GM19455 (cell line): Measurements from ENCODE around the gene CD52.
A peak's percentile ranks its signal among the peaks of the same experiment; 100 is the strongest.
"Not testable (repeated sequence)": the region's sequence is repeated elsewhere in the genome, so short reads cannot be mapped to it uniquely, and the experiment has no call there.

Source experiments
- ATAC-seq: cut with Tn5 transposase; IDR thresholded peaks from one replicate; pipeline ENCODE4 v1.9.1; 2021; ENCODE audit not compliant: unreplicated experiment

Gene CD52

DNA sequence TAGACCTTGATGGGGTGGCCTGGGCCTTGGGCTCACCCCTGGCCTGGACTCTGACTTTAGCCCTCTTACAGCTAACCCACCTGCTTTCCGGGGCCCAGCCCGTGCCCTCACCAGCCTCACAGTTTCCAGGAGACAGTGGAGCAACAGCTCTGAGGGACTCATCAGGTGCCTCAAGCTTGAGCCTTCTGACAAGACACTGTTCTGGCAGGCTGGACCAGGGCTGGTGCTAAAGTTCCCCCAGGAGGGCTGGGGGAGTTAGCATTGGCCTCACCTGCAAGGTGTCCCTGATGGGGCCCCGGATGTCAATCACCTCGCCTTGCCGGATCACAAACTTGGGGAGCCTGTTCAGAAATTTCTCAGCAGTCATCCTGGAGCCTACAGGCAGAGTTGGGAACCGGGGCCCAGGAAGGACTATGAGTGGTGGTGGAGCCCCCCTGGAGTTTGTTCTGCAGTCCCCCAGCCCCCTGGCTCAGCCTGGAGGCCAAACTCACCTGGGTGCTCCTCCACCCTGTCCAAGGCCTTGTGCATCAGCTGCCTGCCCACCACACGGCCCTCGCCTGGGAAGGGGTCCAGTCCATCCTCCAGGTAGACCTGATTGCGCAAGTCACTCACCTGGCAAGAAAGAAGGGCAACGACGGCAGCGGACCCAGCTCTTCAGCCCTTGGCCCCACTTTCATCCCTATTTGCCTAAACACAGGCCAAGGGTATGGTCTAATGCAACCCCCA, 33.7 kb upstream of the CD52 start:
- no peak for ATAC-seq

DNA sequence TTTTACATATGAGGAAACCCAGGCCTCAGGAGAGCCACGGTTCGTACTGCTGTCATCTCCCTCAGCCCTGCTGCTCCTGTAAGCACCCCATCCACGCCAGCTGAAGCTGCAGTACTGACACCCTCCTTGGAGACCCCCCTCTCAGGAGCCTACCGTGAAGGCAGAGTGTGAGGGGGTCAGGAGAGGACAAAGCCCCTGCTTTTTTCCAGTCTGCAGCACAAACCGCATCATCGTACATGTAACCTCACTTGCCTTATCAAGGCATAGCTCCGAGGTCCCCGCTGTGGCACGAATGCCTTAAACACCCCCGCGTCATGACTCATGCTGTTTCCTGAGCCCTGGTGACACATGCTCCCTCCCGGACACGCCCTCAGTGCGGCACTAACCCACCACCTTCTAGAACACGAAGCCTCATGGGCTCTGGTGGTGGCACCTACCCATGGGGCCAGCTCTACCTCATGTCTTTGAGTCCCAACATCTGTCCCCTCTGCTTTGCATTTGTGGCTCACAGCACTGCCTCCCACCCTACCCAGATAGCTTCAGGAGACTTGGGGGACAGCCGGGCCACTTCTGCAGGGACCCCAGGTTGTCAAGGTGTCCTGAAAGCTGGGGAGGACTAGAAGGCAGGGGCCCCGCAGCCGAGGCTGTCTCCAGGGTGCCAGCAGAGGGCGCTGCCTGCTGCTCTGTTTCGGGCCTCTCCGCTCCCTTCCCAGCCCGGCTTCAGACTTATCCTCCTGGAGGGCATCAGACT, 33.0 kb upstream of the CD52 start:
- no peak for ATAC-seq

DNA sequence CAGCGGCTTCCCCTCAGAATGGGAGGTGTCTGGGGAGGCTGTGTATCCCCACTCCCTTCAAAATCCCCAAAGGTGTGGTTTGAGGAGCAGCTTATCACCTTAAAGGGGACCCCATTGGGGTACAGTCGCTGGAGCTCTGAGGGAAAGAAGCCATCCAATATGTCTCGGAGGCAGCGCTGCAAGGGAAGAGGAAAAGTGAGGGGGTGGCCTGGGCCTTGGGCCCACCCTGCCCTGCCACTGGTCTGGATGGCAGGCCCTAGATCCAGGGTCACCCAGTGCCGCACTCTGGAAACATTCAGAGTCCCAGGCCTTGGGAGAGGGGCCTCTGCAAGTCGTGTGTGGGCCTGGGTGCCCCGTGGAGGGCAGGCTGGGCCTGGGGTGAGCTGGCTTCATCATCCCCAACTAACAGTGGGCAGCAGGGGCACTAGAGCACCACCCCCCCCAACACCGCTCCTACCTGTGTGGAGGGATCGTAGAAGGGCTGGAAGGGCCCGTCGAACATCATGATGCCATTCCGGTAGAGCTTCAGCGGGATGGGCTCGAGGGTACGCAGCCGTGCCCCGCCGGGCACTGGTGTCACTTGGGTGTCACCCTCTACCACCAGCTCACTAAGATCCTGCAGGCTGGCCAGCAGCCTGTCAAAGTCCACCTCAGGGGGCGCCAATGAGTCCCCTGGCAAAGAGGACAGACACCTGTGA, 32.2 kb upstream of the CD52 start:
- no peak for ATAC-seq

DNA sequence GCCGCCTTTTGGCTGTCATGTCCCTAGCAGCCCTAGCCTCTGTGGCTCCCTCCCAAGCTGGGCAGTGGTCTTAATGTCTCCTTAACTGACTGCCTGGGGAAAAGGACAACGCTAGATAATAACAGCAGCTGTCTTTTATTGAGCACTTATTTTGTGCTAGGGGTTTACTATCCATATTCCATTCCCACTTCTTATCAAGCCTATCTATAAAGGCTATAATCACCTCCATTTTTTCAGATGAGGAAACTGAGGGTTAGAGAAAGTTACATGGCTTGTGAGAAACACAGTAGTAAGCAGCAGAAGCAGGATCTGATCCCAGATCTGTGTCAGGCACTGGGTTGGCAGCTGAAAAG, 31.7 kb upstream of the CD52 start:
- ATAC-seq = no peak

DNA sequence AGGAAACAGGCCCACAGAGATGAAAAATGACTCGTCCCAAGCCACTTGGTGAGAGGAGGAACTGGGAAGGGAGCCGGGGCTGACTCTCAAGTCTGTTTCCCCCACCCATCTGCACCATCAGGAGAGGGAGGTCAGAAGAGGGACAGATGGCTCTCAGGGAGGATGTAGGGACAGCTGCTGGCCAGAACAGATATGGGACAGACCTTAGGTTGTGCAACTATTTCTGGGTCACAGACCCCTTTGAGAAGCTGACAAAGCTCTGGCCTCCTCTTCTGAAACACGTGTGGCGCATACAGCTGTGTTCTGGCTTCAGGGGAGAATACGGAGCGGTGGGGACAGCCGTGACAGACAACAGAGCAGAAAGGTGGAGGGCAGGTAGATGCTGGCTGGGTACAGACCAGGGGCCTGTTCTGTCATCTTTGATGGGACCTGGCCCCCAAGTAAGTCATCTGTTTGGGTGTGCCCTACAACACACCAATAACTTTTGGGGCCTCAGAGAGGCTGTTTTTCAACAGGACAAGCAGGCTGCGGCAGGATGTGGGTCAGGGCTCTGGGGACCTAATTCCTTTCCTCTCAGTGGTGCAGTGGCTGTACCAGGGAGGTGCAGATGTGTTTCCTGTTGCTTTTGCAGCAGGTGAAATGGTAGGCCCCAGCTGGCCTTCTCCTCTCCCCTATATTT, 30.6 kb upstream of the CD52 start:
- no peak for ATAC-seq

DNA sequence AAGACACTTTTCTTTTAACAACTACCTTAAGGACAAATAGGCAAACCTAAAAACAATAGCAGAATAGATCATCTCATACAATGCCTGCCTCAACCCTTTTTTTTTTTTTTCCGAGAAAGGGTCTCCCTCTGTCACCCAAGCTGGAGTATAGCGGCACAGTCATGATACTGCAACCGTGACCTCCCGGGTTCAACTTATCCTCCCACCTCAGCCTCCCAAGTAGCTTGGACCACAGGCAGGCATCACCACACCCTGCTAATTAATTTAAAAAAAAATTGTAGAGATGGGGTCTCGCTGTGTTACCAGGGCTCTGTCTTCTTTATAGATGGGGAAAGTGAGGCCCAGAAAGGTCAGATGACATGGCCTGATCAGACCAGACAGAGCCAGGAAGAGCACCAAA, 29.9 kb upstream of the CD52 start:
- no peak for ATAC-seq

DNA sequence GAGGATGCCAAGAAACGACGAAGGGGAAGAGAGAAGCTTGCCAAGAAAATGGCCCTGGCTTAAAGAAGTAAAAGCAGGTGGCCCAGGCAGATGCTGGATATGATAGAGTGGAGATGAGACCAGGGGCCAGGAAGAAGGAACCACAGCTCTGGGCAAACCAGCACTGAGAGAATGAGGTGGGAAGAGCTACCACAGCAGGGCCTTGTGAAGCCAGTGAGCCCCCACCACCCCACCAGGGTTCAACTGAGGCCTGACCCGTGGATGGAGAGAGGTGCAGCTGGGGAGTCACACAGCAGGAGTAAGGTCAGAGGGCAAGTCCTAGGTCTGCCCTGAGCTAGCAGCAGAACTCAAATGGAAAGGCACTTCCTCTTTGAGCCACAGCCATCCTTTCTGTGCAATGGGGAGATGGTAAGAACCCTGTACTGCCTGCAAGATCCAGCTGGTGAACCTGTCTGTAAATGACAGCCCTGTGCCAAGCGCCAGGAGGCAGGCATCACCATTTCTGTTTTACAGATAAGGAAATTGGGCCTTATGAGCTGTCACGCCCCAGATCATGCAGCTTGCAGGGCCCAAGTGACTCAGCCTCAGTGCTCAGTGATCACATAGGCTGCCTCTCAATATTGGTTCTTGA, 29.3 kb upstream of the CD52 start:
- ATAC-seq = no peak

DNA sequence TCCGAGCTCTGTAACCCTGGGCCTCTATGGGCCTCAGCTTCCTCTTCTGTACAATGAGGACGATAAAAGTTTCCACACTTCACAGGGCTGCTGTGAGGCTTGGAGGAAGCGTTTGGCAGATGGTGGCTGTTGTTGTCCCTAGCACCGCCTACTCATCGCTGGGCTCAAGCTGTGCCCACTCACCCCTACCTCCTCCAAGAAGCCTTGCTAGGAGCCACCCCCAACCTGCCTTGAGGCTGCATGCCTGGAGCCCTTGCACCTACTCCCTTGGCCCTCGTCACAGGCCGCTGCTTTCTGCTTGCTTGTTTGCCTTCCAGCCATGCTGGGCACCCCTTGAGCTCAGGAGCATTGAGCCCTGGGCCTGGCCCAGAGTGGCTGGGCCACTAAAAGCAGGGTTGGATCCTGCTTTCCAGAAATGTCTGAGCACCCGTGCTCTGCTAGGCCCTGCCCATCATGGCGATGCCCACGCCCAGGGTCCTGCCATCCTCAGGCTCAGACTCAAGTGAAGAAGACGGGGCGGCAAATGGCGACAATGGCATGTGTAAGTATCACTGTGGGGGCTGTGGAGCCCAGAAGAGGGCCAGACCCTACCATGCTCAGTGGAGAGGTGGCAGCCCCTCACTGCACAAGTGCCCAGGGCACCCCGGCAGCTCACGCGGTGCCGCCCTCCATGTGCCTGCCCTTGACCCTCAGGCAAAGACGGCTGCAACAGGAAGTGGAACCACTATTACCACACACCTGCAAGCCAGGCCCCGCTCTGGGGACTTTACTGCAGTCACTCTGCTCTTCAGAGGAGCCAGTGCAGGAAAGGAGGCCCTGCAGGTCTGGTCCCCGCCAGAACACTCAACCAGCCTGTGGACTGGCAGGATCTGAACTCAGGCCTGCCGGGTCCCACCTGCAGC, 28.3 kb upstream of the CD52 start:
- ATAC-seq = peak; percentile 44

DNA sequence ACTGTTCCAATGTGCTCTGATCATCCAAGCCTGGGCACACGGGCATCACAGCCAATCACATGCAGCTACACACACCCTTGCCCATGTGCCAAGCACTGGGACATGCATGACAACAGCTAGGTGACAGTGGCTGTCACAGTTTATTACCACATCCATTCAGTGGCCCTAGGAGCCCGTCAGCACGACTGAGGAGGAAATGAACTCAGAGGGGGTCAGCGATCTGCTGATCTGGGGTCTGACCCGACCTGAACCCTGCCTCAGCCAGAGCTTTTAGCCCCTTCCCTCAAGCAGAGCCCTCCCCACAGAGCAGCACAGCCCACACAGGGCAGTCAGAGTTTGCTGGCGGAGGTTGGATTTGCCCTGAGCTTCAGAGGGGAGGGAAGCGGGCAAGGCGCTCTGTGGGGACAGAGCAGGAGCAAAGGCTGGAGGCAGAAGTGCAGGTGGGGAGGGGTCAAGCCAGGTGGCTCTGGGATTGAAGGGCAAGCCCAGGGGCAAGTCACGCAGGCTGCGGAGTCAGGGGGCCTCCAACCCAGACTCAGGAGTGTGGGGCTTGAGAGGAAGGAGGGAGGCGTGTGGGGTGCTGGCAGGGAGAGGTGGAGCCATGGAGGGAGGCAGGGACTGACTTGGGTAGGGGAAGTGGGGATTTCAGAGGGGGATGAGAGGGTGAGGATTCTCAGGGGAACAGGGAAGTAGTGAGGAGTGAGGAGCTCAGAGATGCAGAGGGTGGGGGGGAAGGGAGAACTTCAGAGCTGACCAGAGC, 27.5 kb upstream of the CD52 start:
- no peak for ATAC-seq

DNA sequence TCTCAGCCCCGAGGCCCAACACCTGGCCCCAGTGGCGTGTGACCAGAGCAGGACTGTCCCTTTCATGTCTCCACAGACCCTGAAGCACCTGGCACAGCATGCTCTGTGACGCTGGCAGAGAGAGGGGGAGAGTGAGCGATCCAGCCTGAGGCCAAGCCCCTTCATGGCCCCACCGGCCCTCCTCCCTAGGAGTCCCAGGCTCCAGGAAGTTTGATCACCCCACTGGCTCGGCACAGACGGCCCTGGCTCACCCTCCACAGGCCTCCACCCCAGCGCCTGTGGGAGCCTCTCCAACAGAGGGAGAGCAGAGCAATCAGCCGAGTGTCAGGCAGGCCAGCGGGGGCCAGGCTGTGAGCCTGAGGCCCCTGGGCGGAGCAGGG, 26.9 kb upstream of the CD52 start:
- ATAC-seq = no peak

DNA sequence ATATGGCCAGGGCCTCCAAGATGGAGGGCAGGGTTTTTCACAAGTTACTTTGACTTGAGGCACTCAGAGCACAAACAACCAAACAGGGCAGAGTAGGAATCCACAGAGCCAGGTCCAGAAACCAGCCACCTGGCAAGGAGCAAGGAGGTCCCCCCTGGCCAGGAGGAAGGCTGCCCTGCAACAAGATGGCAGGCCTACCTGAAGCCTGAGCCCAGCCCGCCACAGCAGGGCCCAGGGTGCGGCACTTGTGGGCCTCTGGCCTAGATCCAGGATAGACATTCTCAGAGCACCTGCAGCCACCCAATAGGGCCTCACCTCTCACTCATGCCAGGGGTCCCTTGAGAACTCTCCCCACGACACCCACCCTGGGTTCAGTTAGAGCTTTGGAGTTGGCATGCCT, 26.3 kb upstream of the CD52 start:
- ATAC-seq = no peak

DNA sequence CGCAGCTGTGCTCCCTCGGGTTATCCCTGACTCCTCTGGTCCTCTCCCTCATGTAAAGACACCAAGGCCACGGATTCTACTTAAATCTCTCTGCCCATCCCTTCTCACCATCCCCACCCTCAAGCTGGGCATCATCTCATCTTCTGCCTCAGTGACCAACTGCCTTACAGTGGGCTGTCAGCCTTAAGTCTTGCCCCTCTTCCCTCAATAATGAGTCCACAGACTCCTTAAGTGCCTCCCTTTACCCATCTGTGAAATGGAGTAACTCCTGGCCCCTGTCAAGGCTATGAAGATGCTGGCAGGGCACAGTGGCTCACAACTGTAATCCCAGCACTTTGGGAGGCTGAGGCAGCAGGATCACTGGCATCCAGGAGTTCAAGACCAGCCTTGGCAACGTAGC, 25.8 kb upstream of the CD52 start:
- ATAC-seq = no peak

DNA sequence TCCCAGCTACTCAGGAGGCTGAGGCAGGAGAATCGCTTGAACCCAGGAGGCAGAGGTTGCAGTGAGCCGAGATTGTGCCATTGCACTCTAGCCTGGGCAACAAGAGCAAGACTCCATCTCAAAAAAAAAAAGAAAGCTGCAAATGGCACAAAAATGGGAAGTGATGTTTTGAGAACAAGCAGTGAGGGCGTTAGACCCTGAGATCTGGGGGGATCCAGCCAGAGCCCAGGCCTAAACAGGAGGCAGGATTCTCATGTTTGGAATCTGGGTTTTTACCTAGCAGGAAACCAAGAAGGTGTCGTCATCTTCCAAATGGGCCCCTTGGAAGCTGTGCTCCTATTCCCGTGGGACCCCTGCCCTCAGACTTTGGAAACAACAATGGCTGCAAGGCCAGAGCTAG, 25.0 kb upstream of the CD52 start:
- not testable (repeated sequence) for ATAC-seq

DNA sequence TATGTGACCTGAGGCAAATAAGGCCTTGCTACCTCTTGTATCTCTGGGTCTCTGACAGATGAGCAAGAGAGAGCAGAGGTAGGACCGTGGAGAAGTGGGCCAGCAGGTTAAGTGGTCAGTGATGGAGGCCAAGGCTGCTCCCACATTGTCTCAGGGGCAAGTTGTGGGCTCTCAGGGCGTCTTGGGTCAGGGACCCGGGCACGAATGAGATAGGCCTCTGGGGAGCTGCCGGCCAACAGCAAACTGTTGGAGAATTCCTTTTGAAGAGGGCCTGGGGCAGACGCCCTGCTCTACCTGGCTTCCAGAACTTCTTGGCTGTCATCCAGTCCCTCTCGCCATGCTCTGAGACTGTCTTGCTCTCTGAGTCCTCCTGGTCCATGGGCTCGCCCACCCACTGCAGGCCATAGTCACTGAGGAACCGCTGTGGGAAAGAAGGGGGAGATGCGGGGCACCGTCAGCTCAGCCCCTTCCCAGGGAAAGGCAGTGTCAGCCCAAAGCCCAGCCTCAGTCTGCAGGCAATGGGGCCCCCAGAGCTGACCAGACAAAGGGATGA, 23.8 kb upstream of the CD52 start:
- ATAC-seq = no peak

DNA sequence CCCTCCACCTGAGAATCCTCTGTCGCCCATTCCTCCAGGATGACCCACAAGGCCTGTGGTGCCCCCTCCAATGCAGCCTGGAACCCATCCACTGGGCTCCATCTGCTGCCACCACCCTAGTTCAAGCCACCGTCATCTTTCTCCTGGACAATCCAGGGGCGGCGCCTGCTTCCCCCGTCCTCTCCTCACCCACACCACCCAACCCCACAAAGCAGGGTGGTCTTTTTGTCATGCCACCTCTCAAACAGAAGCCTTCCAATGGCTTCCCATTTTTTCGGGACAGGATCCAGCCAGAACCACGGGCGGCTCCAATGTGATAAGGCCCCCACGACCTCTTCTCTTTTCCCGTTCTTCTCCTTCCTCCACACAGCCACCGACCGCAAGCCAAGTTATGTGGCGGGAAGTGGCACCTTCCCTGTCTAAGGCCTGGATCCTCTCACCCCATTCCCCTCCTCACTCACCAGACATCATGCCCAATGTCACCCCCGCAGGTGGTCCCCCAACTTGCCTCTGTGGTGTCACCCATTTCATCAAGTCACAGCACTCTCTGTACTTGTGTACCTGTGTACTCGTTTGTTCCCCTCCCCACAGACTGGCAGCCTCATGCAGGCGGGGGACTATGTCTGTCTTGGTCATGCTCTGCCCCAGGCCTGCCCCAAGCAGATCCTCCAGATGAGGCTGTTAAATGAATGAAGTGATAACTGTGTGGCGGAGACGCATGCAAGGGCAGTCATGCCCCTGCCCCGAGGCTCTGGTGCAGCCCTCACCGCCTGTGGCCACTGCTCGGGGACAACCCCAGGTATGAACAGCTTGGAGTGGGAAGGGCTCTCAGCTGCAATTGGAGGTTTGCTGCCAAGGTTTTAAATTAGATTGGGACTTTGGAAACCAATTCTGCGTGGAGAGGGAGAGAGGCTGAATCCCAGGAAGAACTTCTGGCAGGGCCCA, 22.3 kb upstream of the CD52 start:
- no peak for ATAC-seq

DNA sequence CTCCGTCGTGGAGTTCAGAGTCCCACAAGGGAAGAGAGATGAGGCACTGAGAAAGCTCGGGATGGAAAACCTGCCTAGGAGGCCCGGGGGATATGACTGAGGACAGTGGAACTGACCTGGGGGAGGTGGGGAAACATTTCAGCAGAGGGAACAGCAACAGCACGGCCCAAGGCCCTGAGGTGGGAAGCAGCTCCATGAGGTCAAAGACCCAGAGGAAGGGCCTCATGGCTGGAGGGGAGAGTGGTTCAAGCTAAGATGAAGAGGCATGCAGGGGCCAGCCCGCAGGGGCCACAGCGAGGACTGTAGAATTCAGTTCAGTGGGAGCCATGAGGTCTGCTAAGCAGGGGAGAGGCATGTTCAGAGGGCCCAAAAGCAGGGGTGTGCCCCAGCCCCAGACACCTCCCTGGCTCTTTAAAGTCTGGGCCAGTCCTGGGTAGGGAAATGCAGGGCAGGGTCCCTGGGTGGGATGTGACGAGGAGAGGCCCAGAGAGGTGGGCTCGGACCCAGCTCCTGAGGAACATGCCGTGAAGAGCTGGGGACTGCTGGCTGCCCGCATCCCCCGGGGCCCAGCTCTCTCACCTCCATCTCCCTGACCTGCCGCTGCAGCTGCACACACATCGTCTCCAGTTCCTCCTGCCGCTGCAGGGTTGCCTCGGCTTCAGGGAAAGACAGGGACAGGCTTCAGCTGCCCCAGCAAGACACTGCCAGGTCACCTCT, 21.3 kb upstream of the CD52 start:
- ATAC-seq = no peak

DNA sequence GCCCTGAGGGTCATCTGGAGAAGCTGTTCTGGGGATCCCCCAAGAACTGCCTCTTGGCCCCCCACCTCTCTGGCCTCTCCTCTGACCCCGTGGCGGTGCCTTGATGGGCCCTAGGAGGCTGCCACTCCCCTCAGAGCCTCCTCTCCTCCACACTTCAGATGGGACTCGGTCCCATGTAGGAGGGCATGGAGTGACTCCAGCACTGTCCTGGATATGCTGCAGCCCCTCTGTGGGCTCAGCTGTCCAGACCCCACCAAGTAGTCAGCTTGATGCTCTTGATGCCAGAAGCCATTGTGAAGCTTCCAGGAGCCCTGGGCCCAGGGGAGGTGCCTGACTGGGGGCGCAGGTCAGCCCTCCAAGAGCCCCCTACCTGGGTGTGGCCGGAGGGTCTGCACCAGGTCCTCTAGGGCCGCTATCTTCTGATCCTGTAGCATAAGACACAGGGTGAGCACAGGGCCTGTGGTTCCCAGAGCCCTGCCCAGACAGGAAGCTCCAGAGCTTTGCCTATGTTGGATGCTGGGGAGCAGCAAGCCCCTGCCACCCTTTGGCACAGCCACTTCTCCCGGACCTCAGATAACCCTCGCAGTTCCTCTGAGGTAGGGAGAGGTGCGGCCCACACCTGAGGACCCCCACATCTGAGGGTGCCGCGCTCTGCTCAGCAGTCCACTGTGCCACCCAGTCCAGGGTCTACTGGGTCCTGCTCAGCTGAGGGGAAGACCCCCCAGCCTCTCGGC, 20.5 kb upstream of the CD52 start:
- ATAC-seq = no peak
